ENCODE results near the gene KIRREL2.
A peak's percentile ranks its signal among the peaks of the same experiment; 100 is the strongest.
"Not testable (repeated sequence)": the region's sequence is repeated elsewhere in the genome, so short reads cannot be mapped to it uniquely, and the experiment has no call there.

KIRREL2 gene

GRCh38 chr19:35856546-35857149 is at the start of gene KIRREL2:
TSS of gene KIRREL2 (plus strand) at chr19:35856911. CDS start at chr19:35857120, 209 bp downstream.
- no peak for DNase-seq (ENCODE audit: low spot score)

GRCh38 chr19:35807633-35808032 is 49.1 kb upstream of the KIRREL2 start:
- no peak for DNase-seq (ENCODE audit: low spot score)

GRCh38 chr19:35811317-35812219 is 45.1 kb upstream of the KIRREL2 start:
- no peak for DNase-seq (ENCODE audit: low spot score)

- DNase-seq (ENCODE audit: low spot score) = no peak
Measured at GRCh38 chr19:35812220-35813042, 44.3 kb upstream of the KIRREL2 start, which contains the start of gene PRODH2. TSS of gene PRODH2 (minus strand) at chr19:35812845. CDS start at chr19:35812805, 40 bp downstream.

GRCh38 chr19:35813043-35813890 is 43.4 kb upstream of the KIRREL2 start:
- no peak for DNase-seq (ENCODE audit: low spot score)

- no peak for DNase-seq (ENCODE audit: low spot score)
Measured at GRCh38 chr19:35816262-35816661, 40.4 kb upstream of the KIRREL2 start.

- DNase-seq (ENCODE audit: low spot score) = no peak
Measured at GRCh38 chr19:35816846-35817245, 39.9 kb upstream of the KIRREL2 start.

GRCh38 chr19:35818445-35818844 is 38.3 kb upstream of the KIRREL2 start:
- DNase-seq (ENCODE audit: low spot score) = no peak

- no peak for DNase-seq (ENCODE audit: low spot score)
Measured at GRCh38 chr19:35822579-35822978, 34.1 kb upstream of the KIRREL2 start.

GRCh38 chr19:35824150-35824549 is 32.6 kb upstream of the KIRREL2 start:
- no peak for DNase-seq (ENCODE audit: low spot score)

GRCh38 chr19:35828692-35829301 is 27.9 kb upstream of the KIRREL2 start:
- peak; percentile 59 for DNase-seq (ENCODE audit: low spot score)

GRCh38 chr19:35830986-35831385 is 25.7 kb upstream of the KIRREL2 start:
- DNase-seq (ENCODE audit: low spot score) = no peak

- DNase-seq (ENCODE audit: low spot score) = no peak
Measured at GRCh38 chr19:35832054-35832453, 24.7 kb upstream of the KIRREL2 start.

GRCh38 chr19:35833972-35834371 is 22.7 kb upstream of the KIRREL2 start:
- no peak for DNase-seq (ENCODE audit: low spot score)

- DNase-seq (ENCODE audit: low spot score) = not testable (repeated sequence)
Measured at GRCh38 chr19:35836096-35836495, 20.6 kb upstream of the KIRREL2 start.

GRCh38 chr19:35841961-35842595 is 14.6 kb upstream of the KIRREL2 start:
- DNase-seq (ENCODE audit: low spot score) = no peak

GRCh38 chr19:35842666-35843272 is 13.9 kb upstream of the KIRREL2 start:
- DNase-seq (ENCODE audit: low spot score) = no peak

GRCh38 chr19:35843676-35844481 is 12.8 kb upstream of the KIRREL2 start:
- DNase-seq (ENCODE audit: low spot score) = no peak

All from RKO (cell line).